PC-3 (cell line): Measurements from ENCODE around the gene CARS1.

ENCODE experiments used
- EZH2 ChIP-seq: fragments of 300-600 bp; sonication (generic); IDR thresholded peaks from one replicate; pipeline ENCODE4 v1.6.1; 2017; ENCODE audit warnings: antibody characterized with exemption, mild to moderate bottlenecking, low read length; ENCODE audit not compliant: unreplicated experiment
- EZH2phosphoT487 ChIP-seq: fragments of 300-600 bp; sonication (generic); IDR thresholded peaks from 2 replicates; pipeline ENCODE4 v1.6.1; 2018; ENCODE audit warnings: mild to moderate bottlenecking, antibody characterized with exemption, low read length, borderline replicate concordance
- TF ChIP-seq, protein P1 (sequence below): fragments of 300-600 bp; sonication (generic); conservative IDR thresholded peaks from 2 replicates; pipeline ENCODE4 v1.5.1; 2017; ENCODE audit warnings: antibody characterized with exemption, low read depth, mild to moderate bottlenecking, low read length

DNA sequence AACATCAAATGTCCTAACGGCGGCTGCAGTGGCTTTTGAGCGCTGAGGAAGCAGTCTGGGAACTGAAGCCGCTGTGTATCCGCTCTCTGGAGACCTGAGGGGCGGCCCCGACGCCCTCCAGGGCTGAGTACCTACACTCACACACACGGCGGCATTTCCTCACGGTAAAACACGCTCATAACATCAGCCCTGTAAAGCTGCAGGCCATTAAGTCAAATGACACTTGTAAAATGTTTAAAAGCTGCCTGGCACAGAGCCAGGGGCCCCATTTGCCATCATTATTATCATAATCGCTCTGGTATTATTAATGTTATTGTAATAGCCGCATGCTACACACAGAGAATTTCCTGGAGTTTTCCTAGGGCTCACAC lies 5.1 kb downstream of the CARS1 start:
- TF ChIP-seq, protein P1, sequence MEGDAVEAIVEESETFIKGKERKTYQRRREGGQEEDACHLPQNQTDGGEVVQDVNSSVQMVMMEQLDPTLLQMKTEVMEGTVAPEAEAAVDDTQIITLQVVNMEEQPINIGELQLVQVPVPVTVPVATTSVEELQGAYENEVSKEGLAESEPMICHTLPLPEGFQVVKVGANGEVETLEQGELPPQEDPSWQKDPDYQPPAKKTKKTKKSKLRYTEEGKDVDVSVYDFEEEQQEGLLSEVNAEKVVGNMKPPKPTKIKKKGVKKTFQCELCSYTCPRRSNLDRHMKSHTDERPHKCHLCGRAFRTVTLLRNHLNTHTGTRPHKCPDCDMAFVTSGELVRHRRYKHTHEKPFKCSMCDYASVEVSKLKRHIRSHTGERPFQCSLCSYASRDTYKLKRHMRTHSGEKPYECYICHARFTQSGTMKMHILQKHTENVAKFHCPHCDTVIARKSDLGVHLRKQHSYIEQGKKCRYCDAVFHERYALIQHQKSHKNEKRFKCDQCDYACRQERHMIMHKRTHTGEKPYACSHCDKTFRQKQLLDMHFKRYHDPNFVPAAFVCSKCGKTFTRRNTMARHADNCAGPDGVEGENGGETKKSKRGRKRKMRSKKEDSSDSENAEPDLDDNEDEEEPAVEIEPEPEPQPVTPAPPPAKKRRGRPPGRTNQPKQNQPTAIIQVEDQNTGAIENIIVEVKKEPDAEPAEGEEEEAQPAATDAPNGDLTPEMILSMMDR: no peak
- TF ChIP-seq EZH2phosphoT487: no peak
- no peak for TF ChIP-seq EZH2
